Measurements from ENCODE around the gene ACACA. TPM values are rescaled to one million over a fixed set of nuclear protein-coding genes. Genes with fewer than 3 reads are reported as not detected.

ACACA gene
- total RNA-seq, 1 experiment from 2014 or later, result 33.0 TPM

GRCh38 chr17:37425268-37425667 is 18.6 kb upstream of the ACACA start:
- Histone ChIP-seq H4K20me1 (ENCODE audit: low read length) (no peaks in the 10 kb centered on the region), H3K27ac (ENCODE audit: low read length) (no peak overlapping the region), H3K79me2 (ENCODE audit: low read length) (no peaks in the 10 kb centered on the region), H3K4me3 (ENCODE audit: low read length) (no peak overlapping the region), H3K4me1 (ENCODE audit: insufficient read depth, low read length) (no peaks in the 10 kb centered on the region), H3K9ac (ENCODE audit: low read length) (no peak overlapping the region), H3K27me3 (ENCODE audit: low read length) (no peaks in the 10 kb centered on the region), H3K9me2 (replicated peaks; ENCODE audit: low read length) (no peaks in the 10 kb centered on the region), H2AFZ (ENCODE audit: low read length) (no peak overlapping the region), H3F3A (ENCODE audit: low read length, unreplicated experiment) (no peaks in the 10 kb centered on the region), H3K4me2 (ENCODE audit: low read length) (no peak overlapping the region), H3K36me3 (ENCODE audit: low read depth, low read length) (peaks cover 15% of the 10 kb centered on the region; the same call in 1 of the 2 replicates), H3K9me3 (ENCODE audit: low read length) (no peaks in the 10 kb centered on the region)
- ChIA-PET CTCF (no interaction called here), POLR2A (ENCODE audit: unreplicated experiment) (no interaction called here)
- intact Hi-C loops (cut with micrococcal nuclease), result no loop called here
- no peak for ATAC-seq
- DNase-seq, result no peak
- TF ChIP-seq EZH2phosphoT487 (IDR thresholded peaks at IDR 0.05; ENCODE audit: borderline replicate concordance, low read length) (no peak), CTCF (conservative IDR thresholded peaks at IDR 0.05; ENCODE audit: low read depth, low read length) (no peak), EZH2 (IDR thresholded peaks at IDR 0.05; ENCODE audit: low read length, unreplicated experiment) (no peak)
- no TSS peak for BruUV-seq (replicated peaks)

- Histone ChIP-seq H4K20me1 (ENCODE audit: low read length) (no peaks in the 10 kb centered on the region), H3K4me3 (ENCODE audit: low read length) (no peak overlapping the region), H3K36me3 (ENCODE audit: low read depth, low read length) (peaks cover 13% of the 10 kb centered on the region; the same call in 1 of the 2 replicates), H3K9me2 (replicated peaks; ENCODE audit: low read length) (no peaks in the 10 kb centered on the region), H3K4me2 (ENCODE audit: low read length) (no peak overlapping the region), H3K27ac (ENCODE audit: low read length) (no peak overlapping the region), H3K79me2 (ENCODE audit: low read length) (no peaks in the 10 kb centered on the region), H3K9ac (ENCODE audit: low read length) (no peak overlapping the region), H3K4me1 (ENCODE audit: insufficient read depth, low read length) (no peaks in the 10 kb centered on the region; the same call in 1 of the 2 replicates), H3F3A (ENCODE audit: low read length, unreplicated experiment) (no peaks in the 10 kb centered on the region), H3K9me3 (ENCODE audit: low read length) (no peaks in the 10 kb centered on the region), H2AFZ (ENCODE audit: low read length) (no peak overlapping the region), H3K27me3 (ENCODE audit: low read length) (no peaks in the 10 kb centered on the region)
- ChIA-PET CTCF (no interaction called here), POLR2A (ENCODE audit: unreplicated experiment) (no interaction called here)
- ATAC-seq (no peak), DNase-seq (no peak)
- TF ChIP-seq CTCF (conservative IDR thresholded peaks at IDR 0.05; ENCODE audit: low read depth, low read length), result no peak
- TF ChIP-seq EZH2 (IDR thresholded peaks at IDR 0.05; ENCODE audit: low read length, unreplicated experiment), result no peak
- TF ChIP-seq EZH2phosphoT487 (IDR thresholded peaks at IDR 0.05; ENCODE audit: borderline replicate concordance, low read length), result no peak
- BruUV-seq (replicated peaks), result no TSS peak
- intact Hi-C loops (cut with micrococcal nuclease), result no loop called here
Measured at GRCh38 chr17:37422971-37423625, 16.5 kb upstream of the ACACA start.

DNA sequence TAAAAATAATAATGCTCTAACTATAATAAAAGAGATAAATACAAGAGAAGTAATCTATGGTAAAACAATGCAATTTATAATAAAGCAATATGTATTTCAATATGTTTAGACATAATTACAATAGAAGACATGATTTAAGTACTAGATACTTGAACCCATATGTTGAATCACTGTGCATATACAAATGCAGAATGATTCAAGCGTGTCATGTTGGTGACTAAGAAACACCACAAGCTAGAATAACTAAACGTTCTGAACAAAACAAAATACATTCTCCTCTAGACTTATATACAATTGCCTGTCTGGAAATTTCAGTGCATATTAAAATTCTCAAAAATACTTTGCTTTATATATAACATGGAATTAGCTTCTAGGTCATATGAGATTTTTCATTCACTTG is 11.2 kb upstream of the ACACA start:
- Histone ChIP-seq H4K20me1 (ENCODE audit: low read length) (no peaks in the 10 kb centered on the region), H3K4me3 (ENCODE audit: low read length) (no peak overlapping the region), H3K79me2 (ENCODE audit: low read length) (no peaks in the 10 kb centered on the region), H3K4me1 (ENCODE audit: insufficient read depth, low read length) (no peaks in the 10 kb centered on the region; the same call in 1 of the 2 replicates), H3K9me2 (replicated peaks; ENCODE audit: low read length) (no peaks in the 10 kb centered on the region), H3F3A (ENCODE audit: low read length, unreplicated experiment) (no peaks in the 10 kb centered on the region), H3K27me3 (ENCODE audit: low read length) (no peaks in the 10 kb centered on the region), H3K36me3 (ENCODE audit: low read depth, low read length) (no peaks in the 10 kb centered on the region), H3K9me3 (ENCODE audit: low read length) (no peaks in the 10 kb centered on the region), H3K27ac (ENCODE audit: low read length) (no peak overlapping the region), H3K4me2 (ENCODE audit: low read length) (no peak overlapping the region), H2AFZ (ENCODE audit: low read length) (no peak overlapping the region), H3K9ac (ENCODE audit: low read length) (no peak overlapping the region)
- no TSS peak for BruUV-seq (replicated peaks)
- POLR2A ChIA-PET (ENCODE audit: unreplicated experiment), result no interaction called here
- intact Hi-C loops (cut with micrococcal nuclease), result no loop called here
- TF ChIP-seq EZH2phosphoT487 (IDR thresholded peaks at IDR 0.05; ENCODE audit: borderline replicate concordance, low read length) (no peak), EZH2 (IDR thresholded peaks at IDR 0.05; ENCODE audit: low read length, unreplicated experiment) (no peak), CTCF (conservative IDR thresholded peaks at IDR 0.05; ENCODE audit: low read depth, low read length) (no peak)
- ATAC-seq (0 out of 2 replicates have a peak, but pooled peaks have one; percentile 35), DNase-seq (peak; percentile 38)
- CTCF ChIA-PET, result no interaction called here
